ENCODE data around the gene ATP1A1.

DNA sequence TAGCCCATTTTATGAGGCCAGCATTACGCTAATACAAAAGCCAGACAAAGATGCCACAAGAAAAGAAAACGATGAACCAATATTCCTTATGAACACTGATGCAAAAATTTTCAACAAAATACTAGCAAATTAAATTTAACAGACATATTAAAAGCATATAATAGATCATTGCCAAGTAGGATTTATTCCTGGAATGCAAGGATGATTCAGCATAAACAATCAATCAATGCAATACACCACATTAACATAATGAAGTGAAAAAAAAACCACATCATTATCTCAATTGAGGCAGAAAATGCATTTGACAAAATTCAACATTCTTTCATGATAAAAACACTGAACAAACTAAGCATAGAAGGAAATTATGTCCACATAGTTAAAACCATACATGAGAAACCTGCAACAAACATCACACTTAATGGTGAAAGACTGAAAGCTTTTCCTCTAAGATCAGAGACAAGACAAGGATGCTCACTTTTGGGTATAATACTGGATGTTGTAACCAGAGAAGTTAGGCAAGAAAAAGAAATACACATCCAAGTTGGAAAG is 22.9 kb upstream of the ATP1A1 start:
- TF ChIP-seq, protein P1, sequence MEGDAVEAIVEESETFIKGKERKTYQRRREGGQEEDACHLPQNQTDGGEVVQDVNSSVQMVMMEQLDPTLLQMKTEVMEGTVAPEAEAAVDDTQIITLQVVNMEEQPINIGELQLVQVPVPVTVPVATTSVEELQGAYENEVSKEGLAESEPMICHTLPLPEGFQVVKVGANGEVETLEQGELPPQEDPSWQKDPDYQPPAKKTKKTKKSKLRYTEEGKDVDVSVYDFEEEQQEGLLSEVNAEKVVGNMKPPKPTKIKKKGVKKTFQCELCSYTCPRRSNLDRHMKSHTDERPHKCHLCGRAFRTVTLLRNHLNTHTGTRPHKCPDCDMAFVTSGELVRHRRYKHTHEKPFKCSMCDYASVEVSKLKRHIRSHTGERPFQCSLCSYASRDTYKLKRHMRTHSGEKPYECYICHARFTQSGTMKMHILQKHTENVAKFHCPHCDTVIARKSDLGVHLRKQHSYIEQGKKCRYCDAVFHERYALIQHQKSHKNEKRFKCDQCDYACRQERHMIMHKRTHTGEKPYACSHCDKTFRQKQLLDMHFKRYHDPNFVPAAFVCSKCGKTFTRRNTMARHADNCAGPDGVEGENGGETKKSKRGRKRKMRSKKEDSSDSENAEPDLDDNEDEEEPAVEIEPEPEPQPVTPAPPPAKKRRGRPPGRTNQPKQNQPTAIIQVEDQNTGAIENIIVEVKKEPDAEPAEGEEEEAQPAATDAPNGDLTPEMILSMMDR (IDR thresholded peaks at IDR 0.05): no peak
- TF ChIP-seq EP300 (IDR thresholded peaks at IDR 0.05): no peak
- no peak for TF ChIP-seq POLR2A (IDR thresholded peaks at IDR 0.05)

Measured in ovary (tissue), 3 donors.